HCT116 (cell line): ENCODE data around the gene OR10X1. TPM values are rescaled to one million over a fixed set of nuclear protein-coding genes. Genes with fewer than 3 reads are reported as not detected.

Experiments used
- ATAC-seq: fragments of 200-7000 bp; cut with Tn5 transposase; 2 replicates; pipeline ENCODE4 v1.9.1; 2020; ENCODE audit warnings: mild to moderate bottlenecking, moderate library complexity
- BruUV-seq: library from RNA; stranded (reverse); fragments of 400-500 nt; replicated peaks from 2 replicates; lab custom pipeline; 2021; lab: Mats Ljungman, UMichigan
- CTCF ChIA-PET: fragments of 300-600 bp; sonication (Branson Sonifier 250); formaldehyde crosslinking; loops from one replicate; lab custom pipeline; 2021; ENCODE audit warnings: antibody characterized with exemption; lab: Charles Lee
- POLR2A ChIA-PET: fragments of 300-600, 350-600 bp; sonication (Branson Sonifier 250); formaldehyde crosslinking; loops from one replicate; lab custom pipeline; 2021; ENCODE audit warnings: antibody characterized with exemption; lab: Charles Lee
- RAD21 ChIA-PET, 2 experiments: fragments of 300-600 bp; sonication (Branson Sonifier 250); formaldehyde crosslinking; loops; one replicate each; lab custom pipeline; 2023; ENCODE audit warnings: low total read pairs in 2 of 2; ENCODE audit not compliant: uncharacterized antibody in 2 of 2, unreplicated experiment in 2 of 2, low non-redundant PET in 1 of 2; lab: Charles Lee
- DNase-seq: peaks from one replicate; pipeline ENCODE4 v3.0.0-alpha.2; 2010; ENCODE audit warnings: low read depth, low spot score
- H2AFZ ChIP-seq: fragments of 200-600 bp; shearing (Covaris generic), sonication (generic); 2 replicates; pipeline ENCODE4 v1.6.1; 2017; ENCODE audit warnings: low read depth, mixed run types, mixed read lengths, antibody characterized with exemption, low read length; ENCODE audit not compliant: poor library complexity, severe bottlenecking
- H3K27ac ChIP-seq: 2 replicates; pipeline ENCODE4 v1.5.1; 2012; ENCODE audit warnings: low read depth, low read length
- H3K27me3 ChIP-seq: fragments of 200-600 bp; sonication (generic); 2 replicates; pipeline ENCODE4 v1.6.1; 2016; ENCODE audit warnings: mixed run types, low read length, mixed read lengths; ENCODE audit not compliant: insufficient read depth
- H3K36me3 ChIP-seq, 2 experiments: fragments of 200-500 bp in 1 of 2; fragments of 200-600 bp in 1 of 2; sonication (Bioruptor generic) in 1 of 2; sonication (generic) in 1 of 2; 2 replicates each; pipeline versions ENCODE4 v1.5.1 to v1.6.1; 2014 to 2016; ENCODE audit warnings: low read length in 2 of 2, inconsistent platforms in 1 of 2, mixed read lengths in 1 of 2, mixed run types in 1 of 2; ENCODE audit not compliant: insufficient read depth in 2 of 2, control insufficient read depth in 1 of 2
- H3K4me1 ChIP-seq, 2 experiments: fragments of 200-600 bp in 1 of 2; sonication (generic) in 1 of 2; 2 replicates each; pipeline versions ENCODE4 v1.5.1 to v1.6.1; 2012 to 2017; ENCODE audit warnings: low read length in 2 of 2, inconsistent platforms in 1 of 2, mild to moderate bottlenecking in 1 of 2, mixed read lengths in 1 of 2, mixed run types in 1 of 2, moderate library complexity in 1 of 2; ENCODE audit not compliant: insufficient read depth in 2 of 2, control insufficient read depth in 1 of 2
- H3K4me2 ChIP-seq: fragments of 200-600 bp; sonication (generic); 2 replicates; pipeline ENCODE4 v1.6.1; 2017; ENCODE audit warnings: mixed run types, low read length, mixed read lengths
- H3K4me3 ChIP-seq, 2 experiments: fragments of 200-600 bp in 1 of 2; sonication (generic) in 1 of 2; replicated peaks in 1 of 2; 2 replicates each; pipeline ENCODE4 v1.5.1; 2011 to 2016; ENCODE audit warnings: low read length in 2 of 2, control low read depth in 1 of 2, low read depth in 1 of 2, mild to moderate bottlenecking in 1 of 2, mixed read lengths in 1 of 2, mixed run types in 1 of 2
- H3K79me2 ChIP-seq: fragments of 200-600 bp; sonication (generic); 2 replicates; pipeline ENCODE4 v1.6.1; 2017; ENCODE audit warnings: mild to moderate bottlenecking, mixed run types, low read length, moderate library complexity, mixed read lengths; ENCODE audit not compliant: insufficient read depth
- H3K9ac ChIP-seq: fragments of 200-600 bp; sonication (generic); 2 replicates; pipeline ENCODE4 v1.6.1; 2016; ENCODE audit warnings: low read length, mixed read lengths
- H3K9me2 ChIP-seq: fragments of 200-600 bp; sonication (generic), shearing (Covaris generic); 2 replicates; pipeline ENCODE4 v1.6.1; 2017; ENCODE audit warnings: mixed run types, mild to moderate bottlenecking, moderate library complexity; ENCODE audit not compliant: insufficient read depth
- H3K9me3 ChIP-seq, 2 experiments: fragments of 200-500 bp in 1 of 2; fragments of 200-600 bp in 1 of 2; sonication (Bioruptor generic) in 1 of 2; sonication (generic) in 1 of 2; 2 replicates each; pipeline ENCODE4 v1.6.1; 2014 to 2017; ENCODE audit warnings: low read length in 2 of 2, mixed read lengths in 2 of 2, inconsistent platforms in 1 of 2, low read depth in 1 of 2, mild to moderate bottlenecking in 1 of 2, mixed run types in 1 of 2, moderate library complexity in 1 of 2; ENCODE audit not compliant: control insufficient read depth in 1 of 2, insufficient read depth in 1 of 2
- H4K20me1 ChIP-seq: fragments of 200-600 bp; sonication (generic), shearing (Covaris generic); 2 replicates; pipeline ENCODE4 v1.6.1; 2017; ENCODE audit warnings: mixed run types, mild to moderate bottlenecking, moderate library complexity; ENCODE audit not compliant: insufficient read depth
- ATF3 ChIP-seq: IDR thresholded peaks from 2 replicates; pipeline ENCODE4 v1.6.1; 2012
- CEBPB ChIP-seq: IDR thresholded peaks from 2 replicates; pipeline ENCODE4 v1.6.1; 2012; ENCODE audit warnings: low read depth
- CTCF ChIP-seq, 3 experiments: fragments of 200-600 bp in 1 of 3; sonication (generic) in 1 of 3; IDR thresholded peaks in 2 of 3; conservative IDR thresholded peaks in 1 of 3; 2 replicates each; pipeline ENCODE4 v1.5.1; 2012 to 2017; ENCODE audit warnings: low read depth in 2 of 3, low read length in 2 of 3, antibody characterized with exemption in 1 of 3, borderline replicate concordance in 1 of 3, control low read depth in 1 of 3, mild to moderate bottlenecking in 1 of 3, mixed read lengths in 1 of 3, mixed run types in 1 of 3, moderate library complexity in 1 of 3; ENCODE audit not compliant: insufficient read depth in 1 of 3
- EGR1 ChIP-seq: IDR thresholded peaks from 2 replicates; pipeline ENCODE4 v1.6.1; 2012; ENCODE audit warnings: low read depth
- ELF1 ChIP-seq: IDR thresholded peaks from 2 replicates; pipeline ENCODE4 v1.6.1; 2012; ENCODE audit warnings: low read depth, borderline replicate concordance
- EZH2 ChIP-seq: fragments of 200-600 bp; sonication (generic); IDR thresholded peaks from 2 replicates; pipeline ENCODE4 v1.6.1; 2017; ENCODE audit warnings: antibody characterized with exemption, mixed run types
- MAX ChIP-seq: IDR thresholded peaks from 2 replicates; pipeline ENCODE4 v1.6.1; 2012
- POLR2A ChIP-seq: IDR thresholded peaks from 2 replicates; pipeline ENCODE4 v1.7.0; 2011; ENCODE audit warnings: borderline replicate concordance; ENCODE audit not compliant: insufficient read depth, insufficient read length; ENCODE audit errors: extremely low read depth
- RAD21 ChIP-seq: IDR thresholded peaks from 2 replicates; pipeline ENCODE4 v1.6.1; 2012; ENCODE audit warnings: low read depth, mild to moderate bottlenecking
- REST ChIP-seq: IDR thresholded peaks from 2 replicates; pipeline ENCODE4 v1.6.1; 2012; ENCODE audit warnings: low read depth
- SP1 ChIP-seq: IDR thresholded peaks from 2 replicates; pipeline ENCODE4 v1.6.1; 2012; ENCODE audit warnings: low read depth
- TCF7L2 ChIP-seq: IDR thresholded peaks from 2 replicates; pipeline ENCODE4 v1.7.0; 2011; ENCODE audit warnings: borderline replicate concordance, inconsistent platforms; ENCODE audit not compliant: insufficient read depth, insufficient read length; ENCODE audit errors: extremely low read depth
- YY1 ChIP-seq: IDR thresholded peaks from 2 replicates; pipeline ENCODE4 v1.6.1; 2011; ENCODE audit warnings: low read length, low read depth, moderate library complexity, mild to moderate bottlenecking; ENCODE audit not compliant: insufficient replicate concordance; ENCODE audit errors: extremely low read depth
- ZBTB33 ChIP-seq: IDR thresholded peaks from 2 replicates; pipeline ENCODE4 v1.6.1; 2011; ENCODE audit warnings: mild to moderate bottlenecking, low read length, moderate library complexity; ENCODE audit not compliant: insufficient replicate concordance; ENCODE audit errors: extremely low read depth
- ZFX ChIP-seq: fragments of 450-650 bp; IDR thresholded peaks from 2 replicates; pipeline ENCODE4 v1.6.1; 2017
- ZNF274 ChIP-seq: fragments of 200-500 bp; sonication (Bioruptor generic); IDR thresholded peaks from 2 replicates; pipeline ENCODE4 v1.6.1; 2014; ENCODE audit warnings: mild to moderate bottlenecking, low read depth, low read length, inconsistent platforms
- intact Hi-C: fragments of 100-400 bp; cut with micrococcal nuclease; formaldehyde crosslinking; loops from 2 replicates; pipeline ENCODE4 v1.10.0; 2022
- total RNA-seq: library from RNA; stranded (reverse); gene quantifications from one replicate; pipeline ENCODE4 v1.2.1, GENCODE V29; 2021; ENCODE audit not compliant: unreplicated experiment

Gene OR10X1
- total RNA-seq, 1 experiment from 2014 or later: not detected

GRCh38 chr1:158552296-158552695 lies 27.4 kb downstream of the OR10X1 start:
- H3K27me3 ChIP-seq: no peaks in the 10 kb centered on the region
- no peaks in the 10 kb centered on the region for H3K4me1 ChIP-seq
- H4K20me1 ChIP-seq: no peaks in the 10 kb centered on the region
- CTCF ChIA-PET: no interaction called here
- no peak overlapping the region for H2AFZ ChIP-seq
- TF ChIP-seq SP1 (no peak), CTCF (IDR thresholded peaks at IDR 0.05 in 2 of 3, conservative IDR thresholded peaks at IDR 0.05 in 1 of 3; ENCODE audit: borderline replicate concordance in 1 of 3, insufficient read depth in 1 of 3, low read depth in 2 of 3, low read length in 2 of 3) (no peak), EZH2 (no peak), ELF1 (no peak), REST (no peak), TCF7L2 (no peak), POLR2A (no peak), CEBPB (no peak), ATF3 (no peak), RAD21 (no peak), ZFX (no peak), ZNF274 (no peak), MAX (no peak), YY1 (no peak), EGR1 (no peak), ZBTB33 (no peak)
- H3K36me3 ChIP-seq: no peaks in the 10 kb centered on the region
- H3K9ac ChIP-seq: no peak overlapping the region
- no peak overlapping the region for H3K4me3 ChIP-seq
- RAD21 ChIA-PET: no interaction called here
- H3K79me2 ChIP-seq: no peaks in the 10 kb centered on the region
- POLR2A ChIA-PET: no interaction called here
- no peaks in the 10 kb centered on the region for H3K9me2 ChIP-seq
- ATAC-seq (no peak), DNase-seq (no peak)
- no TSS peak for BruUV-seq
- intact Hi-C loops: no loop called here
- no peak overlapping the region for H3K4me2 ChIP-seq
- H3K9me3 ChIP-seq: no peaks in the 10 kb centered on the region
- H3K27ac ChIP-seq: no peak overlapping the region
